ENCODE data around the gene RAPGEF1. TPM values are rescaled to one million over a fixed set of nuclear protein-coding genes. Genes with fewer than 3 reads are reported as not detected.

RAPGEF1 gene
- total RNA-seq, 4 donors from 2014 or later, result 43.0 to 58.3 (median 51.7) TPM

- H3K4me3 ChIP-seq, result no peak overlapping the region
- peaks cover 16% of the 10 kb centered on the region for H3K27me3 ChIP-seq
- no peaks in the 10 kb centered on the region for H3K9me3 ChIP-seq
- TF ChIP-seq POLR2A (IDR thresholded peaks at IDR 0.05), result no peak
- TF ChIP-seq CTCF (IDR thresholded peaks at IDR 0.05), result no peak
- no peak for TF ChIP-seq POLR2AphosphoS5 (IDR thresholded peaks at IDR 0.05)
- no peak for TF ChIP-seq EP300 (IDR thresholded peaks at IDR 0.05)
- H3K27ac ChIP-seq, result no peak overlapping the region
- H3K4me1 ChIP-seq, result no peaks in the 10 kb centered on the region
- DNase-seq (ENCODE audit: low spot score in 2 of 2), result no peak
- 88% methylated on average over 4 of the region's 4 CpGs for WGBS
- no peaks in the 10 kb centered on the region for H3K36me3 ChIP-seq
Observed at GRCh38 chr9:131752231-131752884, 12.5 kb upstream of the RAPGEF1 start.

- no peaks in the 10 kb centered on the region for H3K36me3 ChIP-seq
- no peak overlapping the region for H3K27ac ChIP-seq
- H3K27me3 ChIP-seq, result no peaks in the 10 kb centered on the region
- peaks cover 10% of the 10 kb centered on the region for H3K4me1 ChIP-seq
- no peak for DNase-seq (ENCODE audit: low spot score in 2 of 2)
- 73% methylated on average over 5 of the region's 5 CpGs for WGBS
- no peaks in the 10 kb centered on the region for H3K9me3 ChIP-seq
- no peak overlapping the region for H3K4me3 ChIP-seq
- no peak for TF ChIP-seq POLR2A (IDR thresholded peaks at IDR 0.05)
- no peak for TF ChIP-seq EP300 (IDR thresholded peaks at IDR 0.05)
- TF ChIP-seq CTCF (IDR thresholded peaks at IDR 0.05), result no peak
- no peak for TF ChIP-seq POLR2AphosphoS5 (IDR thresholded peaks at IDR 0.05)
Observed at GRCh38 chr9:131748411-131748955, 8.6 kb upstream of the RAPGEF1 start.

- DNase-seq (ENCODE audit: low spot score in 2 of 2), result no peak
- Histone ChIP-seq H3K4me3 (no peak overlapping the region), H3K9me3 (no peaks in the 10 kb centered on the region), H3K4me1 (peaks cover 12% of the 10 kb centered on the region), H3K36me3 (no peaks in the 10 kb centered on the region), H3K27me3 (no peaks in the 10 kb centered on the region), H3K27ac (no peak overlapping the region)
- TF ChIP-seq CTCF (IDR thresholded peaks at IDR 0.05), result peak; percentile 26 to 43
- no peak for TF ChIP-seq POLR2A (IDR thresholded peaks at IDR 0.05)
- TF ChIP-seq POLR2AphosphoS5 (IDR thresholded peaks at IDR 0.05), result no peak
- 30% methylated on average over 5 of the region's 5 CpGs for WGBS
Observed at GRCh38 chr9:131747352-131747751, 7.5 kb upstream of the RAPGEF1 start.

GRCh38 chr9:131745610-131746009, 5.7 kb upstream of the RAPGEF1 start:
- Histone ChIP-seq H3K4me1 (peaks cover 12% of the 10 kb centered on the region), H3K4me3 (no peak overlapping the region), H3K9me3 (no peaks in the 10 kb centered on the region), H3K27ac (no peak overlapping the region), H3K36me3 (no peaks in the 10 kb centered on the region), H3K27me3 (no peaks in the 10 kb centered on the region)
- WGBS, result 89% methylated on average over 2 of the region's 2 CpGs
- no peak for DNase-seq (ENCODE audit: low spot score in 2 of 2)
- TF ChIP-seq POLR2A (IDR thresholded peaks at IDR 0.05) (no peak), CTCF (IDR thresholded peaks at IDR 0.05) (no peak), POLR2AphosphoS5 (IDR thresholded peaks at IDR 0.05) (no peak), EP300 (IDR thresholded peaks at IDR 0.05) (no peak)

- Histone ChIP-seq H3K27ac (no peak overlapping the region), H3K9me3 (no peaks in the 10 kb centered on the region)
- 53% methylated on average over 6 of the region's 8 CpGs for WGBS
Observed at GRCh38 chr9:131744720-131745201, 4.9 kb upstream of the RAPGEF1 start.

More at GRCh38 chr9:131744720-131745201, 4.9 kb upstream of the RAPGEF1 start:
- Histone ChIP-seq H3K36me3 (no peaks in the 10 kb centered on the region), H3K4me3 (no peak overlapping the region), H3K4me1 (peaks cover 14% of the 10 kb centered on the region), H3K27me3 (no peaks in the 10 kb centered on the region)
- no peak for TF ChIP-seq EP300 (IDR thresholded peaks at IDR 0.05)
- TF ChIP-seq CTCF (IDR thresholded peaks at IDR 0.05), result no peak
- no peak for TF ChIP-seq POLR2AphosphoS5 (IDR thresholded peaks at IDR 0.05)
- DNase-seq (ENCODE audit: low spot score in 2 of 2), result no peak
